Psoas muscle (tissue), 8 donors: ENCODE measurements around the gene KRT39. TPM values are rescaled to one million over a fixed set of nuclear protein-coding genes. Genes with fewer than 3 reads are reported as not detected.

Source experiments
- ATAC-seq, 4 donors: fragments of 200-7000 bp; cut with Tn5 transposase; one replicate each; pipeline ENCODE4 v1.9.1; 2020; ENCODE audit warnings: moderate library complexity in 3 of 4, mild to moderate bottlenecking in 2 of 4
- DNase-seq, 2 donors: peaks; one replicate each; pipeline ENCODE4 v3.0.0-alpha.2; 2020
- H3K27ac ChIP-seq: fragments of 200-600 bp; one replicate; pipeline ENCODE4 v1.8.0; 2022
- H3K27me3 ChIP-seq, 3 donors: fragments of 200-600 bp in 1 of 3; one replicate each; pipeline versions ENCODE4 v1.6.1 to v1.8.0; 2013 to 2022; ENCODE audit warnings: low read length in 2 of 3, mild to moderate bottlenecking in 2 of 3, moderate library complexity in 1 of 3; ENCODE audit not compliant: insufficient read depth in 3 of 3
- H3K36me3 ChIP-seq, 2 donors: fragments of 200-600 bp in 1 of 2; one replicate each; pipeline versions ENCODE4 v1.6.1 to v1.8.0; 2013 to 2022; ENCODE audit warnings: low read depth in 1 of 2, mild to moderate bottlenecking in 1 of 2, moderate library complexity in 1 of 2; ENCODE audit not compliant: insufficient read depth in 1 of 2
- H3K4me1 ChIP-seq: fragments of 200-600 bp; one replicate; pipeline ENCODE4 v1.8.0; 2022
- H3K4me3 ChIP-seq: fragments of 200-600 bp; one replicate; pipeline ENCODE4 v1.8.0; 2022; ENCODE audit warnings: mild to moderate bottlenecking
- H3K9me3 ChIP-seq: fragments of 200-600 bp; one replicate; pipeline ENCODE4 v1.8.0; 2022
- WGBS, 3 donors: extraction: QIAGEN DNeasy Blood & Tissue Kit; methylation state at CpG; one replicate each; pipeline versions ENCODE4 v1.1.6 to v1.1.7; 2013; 5-methylcytosine and 5-hydroxymethylcytosine counted together
- intact Hi-C, 2 donors: fragments of 100-400 bp; cut with DNase I; formaldehyde crosslinking; loops; one replicate each; pipeline versions ENCODE4 v1.11.0 to v1.14.2; 2022
- polyA plus RNA-seq, 3 donors: library from polyadenylated mRNA; stranded (reverse); fragments of 200-250 nt; gene quantifications; one replicate each; pipeline ENCODE4 v1.2.3, GENCODE V29; 2013
- total RNA-seq, 4 donors: library from RNA; stranded (reverse); fragmentation: NEBNext Ultra II Directional in 2 of 4; extraction: Animal tissue kit (Norgen Biotek cat#: 25700) in 2 of 4; gene quantifications; one replicate each; pipeline versions ENCODE4 v1.2.1 to v1.2.4, GENCODE V29; 2021 to 2023
- TF ChIP-seq, protein P1 (sequence below): fragments of 200-600 bp; IDR thresholded peaks from one replicate; pipeline ENCODE4 v1.8.0; 2022; ENCODE audit warnings: antibody characterized with exemption
- donor health status: healthy with polysubstance abuse.
- donor health status: DM: no; HTN: no; CAD: no; lungs with moderate emphysema.
- donor health status: Bipolar disorder and iron deficiency.
- donor health status: healthy.
- donor health status: DM: yes; HTN: yes; CAD: no.
- donor health status: DM: no; HTN: no; CAD: no.
- donor health status: DM: no; HTN: no; CAD: no.
- donor health status: DM: yes; HTN: yes; CAD: no.

Gene KRT39
- total and polyA plus RNA-seq, 7 donors: not detected

DNA sequence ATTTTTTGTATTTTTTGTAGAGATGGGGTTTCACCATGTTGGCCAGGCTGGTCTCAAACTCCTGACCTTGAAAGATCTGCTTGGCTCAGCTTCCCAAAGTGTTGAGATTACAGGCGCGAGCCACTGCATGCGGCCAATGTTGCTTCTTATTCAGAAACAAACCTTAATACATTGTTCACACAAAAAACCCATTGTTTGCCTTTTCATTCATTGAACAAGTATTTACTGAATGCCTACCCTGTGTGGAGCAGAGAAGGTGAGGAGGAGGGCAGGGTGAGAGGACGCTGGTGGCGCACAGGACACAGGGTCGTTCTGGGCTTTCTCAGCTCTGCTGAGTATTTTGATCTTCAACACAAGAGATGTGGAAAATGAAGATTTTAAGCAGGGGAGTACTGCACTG, 21.3 kb downstream of the KRT39 start:
- intact Hi-C loops: no loop called here
- H3K27me3 ChIP-seq: peaks cover 0 to 17% (median 3%) of the 10 kb centered on the region in 3 donors
- ATAC-seq: no peak

GRCh38 chr17:40944531-40944930, 22.2 kb downstream of the KRT39 start:
- no peak overlapping the region for H3K27ac ChIP-seq
- intact Hi-C loops: no loop called here
- no peak for ATAC-seq
- H3K27me3 ChIP-seq: peaks cover 0 to 17% (median 3%) of the 10 kb centered on the region in 3 donors
- H3K36me3 ChIP-seq: no peaks in the 10 kb centered on the region
- DNase-seq: no peak
- no peaks in the 10 kb centered on the region for H3K4me1 ChIP-seq
- no peaks in the 10 kb centered on the region for H3K9me3 ChIP-seq
- TF ChIP-seq, protein P1, sequence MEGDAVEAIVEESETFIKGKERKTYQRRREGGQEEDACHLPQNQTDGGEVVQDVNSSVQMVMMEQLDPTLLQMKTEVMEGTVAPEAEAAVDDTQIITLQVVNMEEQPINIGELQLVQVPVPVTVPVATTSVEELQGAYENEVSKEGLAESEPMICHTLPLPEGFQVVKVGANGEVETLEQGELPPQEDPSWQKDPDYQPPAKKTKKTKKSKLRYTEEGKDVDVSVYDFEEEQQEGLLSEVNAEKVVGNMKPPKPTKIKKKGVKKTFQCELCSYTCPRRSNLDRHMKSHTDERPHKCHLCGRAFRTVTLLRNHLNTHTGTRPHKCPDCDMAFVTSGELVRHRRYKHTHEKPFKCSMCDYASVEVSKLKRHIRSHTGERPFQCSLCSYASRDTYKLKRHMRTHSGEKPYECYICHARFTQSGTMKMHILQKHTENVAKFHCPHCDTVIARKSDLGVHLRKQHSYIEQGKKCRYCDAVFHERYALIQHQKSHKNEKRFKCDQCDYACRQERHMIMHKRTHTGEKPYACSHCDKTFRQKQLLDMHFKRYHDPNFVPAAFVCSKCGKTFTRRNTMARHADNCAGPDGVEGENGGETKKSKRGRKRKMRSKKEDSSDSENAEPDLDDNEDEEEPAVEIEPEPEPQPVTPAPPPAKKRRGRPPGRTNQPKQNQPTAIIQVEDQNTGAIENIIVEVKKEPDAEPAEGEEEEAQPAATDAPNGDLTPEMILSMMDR: no peak
- H3K4me3 ChIP-seq: no peak overlapping the region
- 48 to 71% (median 49%) methylated on average over 1 of the region's 1 CpG for WGBS, 3 donors

More for the DNA sequence above, 21.3 kb downstream of the KRT39 start:
- 80 to 87% (median 86%) methylated on average over 6 of the region's 6 CpGs for WGBS, 3 donors
- DNase-seq: no peak
- Histone ChIP-seq H3K4me3 (no peak overlapping the region), H3K36me3 (no peaks in the 10 kb centered on the region), H3K9me3 (no peaks in the 10 kb centered on the region), H3K4me1 (no peaks in the 10 kb centered on the region), H3K27ac (no peak overlapping the region)
- TF ChIP-seq, protein P1: no peak

- WGBS, 3 donors: 75 to 92% (median 86%) methylated on average over 3 of the region's 3 CpGs
- intact Hi-C loops: no loop called here
- TF ChIP-seq, protein P1: no peak
- no peaks in the 10 kb centered on the region for H3K9me3 ChIP-seq
- DNase-seq (no peak), ATAC-seq (no peak)
- H3K4me3 ChIP-seq: no peak overlapping the region
- H3K27ac ChIP-seq: no peak overlapping the region
- H3K36me3 ChIP-seq: no peaks in the 10 kb centered on the region
- H3K4me1 ChIP-seq: no peaks in the 10 kb centered on the region
- H3K27me3 ChIP-seq: peaks cover 0 to 12% (median 3%) of the 10 kb centered on the region in 3 donors
These were observed 24.2 kb downstream of the KRT39 start for GRCh38 chr17:40942553-40942952.

DNA sequence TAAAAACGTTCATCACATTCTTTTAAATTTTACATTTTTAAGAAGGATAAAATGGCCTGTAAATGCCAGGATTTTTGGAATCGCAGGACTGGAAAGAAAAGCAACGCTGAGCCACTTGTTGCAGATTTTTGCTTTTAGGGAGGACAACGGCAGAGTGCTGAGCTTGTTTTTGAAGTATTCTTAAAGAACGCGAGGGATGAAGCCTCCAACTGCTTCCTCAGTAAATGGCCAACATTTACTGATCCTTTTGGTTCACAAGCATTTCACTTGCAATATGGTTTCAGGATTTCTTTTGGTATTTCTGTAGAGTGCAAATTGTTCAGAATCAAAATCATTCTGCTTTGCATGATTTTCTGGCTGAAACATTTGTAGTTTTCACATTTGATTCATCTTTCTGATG, 26.5 kb downstream of the KRT39 start:
- DNase-seq (no peak), ATAC-seq (no peak)
- H3K4me1 ChIP-seq: no peaks in the 10 kb centered on the region
- H3K4me3 ChIP-seq: no peak overlapping the region
- TF ChIP-seq, protein P1: no peak
- H3K27ac ChIP-seq: no peak overlapping the region
- H3K9me3 ChIP-seq: no peaks in the 10 kb centered on the region
- no peaks in the 10 kb centered on the region for H3K27me3 ChIP-seq
- intact Hi-C loops: no loop called here
- no peaks in the 10 kb centered on the region for H3K36me3 ChIP-seq
- WGBS, 3 donors: 76 to 83% (median 78%) methylated on average over 6 of the region's 6 CpGs

DNA sequence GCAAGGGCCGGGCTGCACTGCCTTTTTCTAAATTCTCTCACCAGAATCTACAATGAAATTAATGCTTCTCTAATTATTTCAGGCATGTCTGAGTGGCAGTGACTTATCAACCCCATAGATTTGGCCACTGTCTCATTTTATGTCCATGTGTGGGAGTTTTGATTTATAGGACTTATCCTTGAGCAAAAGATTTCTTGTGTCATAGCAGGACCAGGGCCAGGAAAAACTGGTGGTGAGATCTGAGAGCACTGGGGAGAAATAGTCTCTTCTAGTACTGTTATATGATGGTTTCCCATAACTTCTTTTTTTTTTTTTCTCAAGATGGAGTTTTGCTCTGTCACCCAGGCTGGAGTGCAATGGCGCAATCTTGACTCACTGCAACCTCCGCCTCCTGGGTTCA, 27.8 kb downstream of the KRT39 start:
- Histone ChIP-seq H3K27ac (no peak overlapping the region), H3K9me3 (no peaks in the 10 kb centered on the region), H3K4me3 (no peak overlapping the region), H3K36me3 (no peaks in the 10 kb centered on the region), H3K27me3 (no peaks in the 10 kb centered on the region), H3K4me1 (no peaks in the 10 kb centered on the region)
- DNase-seq: no peak
- no peak for ATAC-seq
- WGBS, 3 donors: 90 to 98% (median 94%) methylated on average over 2 to 3 of the region's 3 CpGs
- TF ChIP-seq, protein P1: no peak
- intact Hi-C loops: no loop called here
